ENCODE results near the gene SMAD2. TPM values are rescaled to one million over a fixed set of nuclear protein-coding genes. Genes with fewer than 3 reads are reported as not detected.
"Not testable (repeated sequence)": the region's sequence is repeated elsewhere in the genome, so short reads cannot be mapped to it uniquely, and the experiment has no call there.

Gene SMAD2
- total and polyA plus RNA-seq, 2 of the 8 experiments (the other 6 are each of a cell fraction or from before 2014, with no cell fraction given), result 28.4 to 124 TPM

- H2BK12ac ChIP-seq (ENCODE audit: low read depth, low read length); H3K14ac ChIP-seq (ENCODE audit: insufficient read length); H3K18ac ChIP-seq (ENCODE audit: extremely low read depth, low read length); H2AK5ac ChIP-seq (ENCODE audit: low read depth, low read length); H3K27ac ChIP-seq (ENCODE audit: low read depth, low read length); H4K5ac ChIP-seq (ENCODE audit: insufficient read length, low read depth, low read length); H4K8ac ChIP-seq (ENCODE audit: extremely low read depth, insufficient read depth, low read length); H4K20me1 ChIP-seq (replicated peaks in 1 of 2; ENCODE audit: control insufficient read depth in 1 of 2, insufficient read depth in 2 of 2, low read length in 2 of 2); H3K79me2 ChIP-seq (ENCODE audit: control insufficient read depth in 1 of 2, insufficient read depth in 2 of 2, low read length in 2 of 2); H3K9ac ChIP-seq (replicated peaks in 1 of 4; ENCODE audit: extremely low read depth in 1 of 4, low read depth in 3 of 4, low read length in 3 of 4); H2BK5ac ChIP-seq (ENCODE audit: low read depth, low read length); H3K79me1 ChIP-seq (ENCODE audit: low read depth, low read length); H3K23ac ChIP-seq (ENCODE audit: insufficient read length); H2BK120ac ChIP-seq (replicated peaks; ENCODE audit: low read depth, low read length); H2BK20ac ChIP-seq (ENCODE audit: low read length); H3K56ac ChIP-seq (replicated peaks; ENCODE audit: insufficient read length, low read depth, low read length); H3K4ac ChIP-seq (replicated peaks; ENCODE audit: insufficient read length, low read depth, low read length); H3K4me1 ChIP-seq (replicated peaks in 1 of 4; ENCODE audit: control insufficient read depth in 3 of 4, insufficient read depth in 4 of 4, low read length in 3 of 4); H3K36me3 ChIP-seq (ENCODE audit: control insufficient read depth in 2 of 4, insufficient read depth in 4 of 4, low read length in 3 of 4); H3K23me2 ChIP-seq (ENCODE audit: low read depth, low read length); H2BK15ac ChIP-seq (ENCODE audit: low read length); FAIRE-seq; H3K4me3 ChIP-seq (ENCODE audit: extremely low read depth in 1 of 4, insufficient read depth in 2 of 4, low read depth in 3 of 4, low read length in 4 of 4); H3K4me2 ChIP-seq (ENCODE audit: insufficient read depth in 1 of 2, low read depth in 2 of 2, low read length in 2 of 2); H2AFZ ChIP-seq (ENCODE audit: low read length); H3K27me3 ChIP-seq (replicated peaks in 1 of 4; ENCODE audit: control insufficient read depth in 3 of 4, extremely low read depth in 1 of 4, insufficient read depth in 3 of 4, low read length in 3 of 4); H4K91ac ChIP-seq (replicated peaks; ENCODE audit: insufficient read length, low read length): not testable (repeated sequence)
- ChIA-PET POLR2A (ENCODE audit: partially characterized antibody) (interaction anchor here (0.6 kb wide), 1 partner anchor 31 kb away, joined by 3 read pairs; no protein-coding TSS in a partner anchor), CTCF (ENCODE audit: partially characterized antibody) (interaction anchor here (0.8 kb wide), 1 partner anchor 61 kb away, joined by 5 read pairs; no protein-coding TSS in a partner anchor)
- peaks cover 5 to 16% of the 10 kb centered on the region in 2 experiments; a peak in 3 of 4 replicates for H3K9me3 ChIP-seq (ENCODE audit: insufficient read depth in 2 of 2, low read depth in 1 of 2, low read length in 1 of 2)
- 93% methylated on average over 6 of the region's 7 CpGs; no CpG with 5 or more reads in 1 of the 2 experiments for WGBS, 2 experiments (ENCODE audit: extremely low coverage in 1 of 2, insufficient coverage in 1 of 2, insufficient read length in 1 of 2, insufficient replicate concordance in 2 of 2, low coverage in 1 of 2, low lambda C conversion rate in 2 of 2, missing lambda C conversion rate in 1 of 2)
- DNase-seq (ENCODE audit: low read depth in 1 of 2, low spot score in 2 of 2), result peak in 1 of 2 experiments; percentile 43
- TF ChIP-seq EP300 (IDR thresholded peaks at IDR 0.05; ENCODE audit: borderline replicate concordance in 1 of 2, low read depth in 2 of 2, low read length in 2 of 2), result peak in 1 of 2 experiments; percentile 93; a peak in 1 of 3 replicates
These were observed 30.5 kb upstream of the SMAD2 start for GRCh38 chr18:47961003-47961402.
